MCF 10A (cell line): ENCODE measurements around the gene PEX3. TPM values are rescaled to one million over a fixed set of nuclear protein-coding genes. Genes with fewer than 3 reads are reported as not detected.

ENCODE experiments used
- BruUV-seq: library from RNA; stranded (reverse); fragments of 400-500 nt; replicated peaks from 2 replicates; lab custom pipeline; 2021; lab: Mats Ljungman, UMichigan
- CTCF ChIA-PET: fragments of 300-600 bp; sonication (Branson Sonifier 250); formaldehyde crosslinking; extraction: SDS; loops from one replicate; lab custom pipeline; 2021; ENCODE audit warnings: antibody characterized with exemption, inconsistent platforms; lab: Yijun Ruan, JAX
- POLR2A ChIA-PET: fragments of 300-600, 350-650 bp; sonication (Branson Sonifier 250); formaldehyde crosslinking; extraction: SDS; loops from one replicate; lab custom pipeline; 2020; ENCODE audit warnings: antibody characterized with exemption, inconsistent platforms; lab: Yijun Ruan, JAX
- DNase-seq: peaks from one replicate; pipeline ENCODE4 v3.0.0-alpha.2; 2018; ENCODE audit not compliant: unreplicated experiment
- H3K27ac Mint-ChIP-seq: one replicate; pipeline ENCODE4 v1.8.0; 2022; ENCODE audit warnings: mild to moderate bottlenecking, low read depth, mixed read lengths; ENCODE audit not compliant: unreplicated experiment
- H3K27me3 Mint-ChIP-seq: one replicate; pipeline ENCODE4 v1.8.0; 2022; ENCODE audit warnings: mixed read lengths; ENCODE audit not compliant: insufficient read depth, unreplicated experiment
- H3K36me3 Mint-ChIP-seq: one replicate; pipeline ENCODE4 v1.8.0; 2022; ENCODE audit warnings: mild to moderate bottlenecking, moderate library complexity, mixed read lengths; ENCODE audit not compliant: insufficient read depth, unreplicated experiment
- H3K4me1 Mint-ChIP-seq: one replicate; pipeline ENCODE4 v1.8.0; 2022; ENCODE audit warnings: mixed read lengths; ENCODE audit not compliant: insufficient read depth, unreplicated experiment
- H3K4me3 Mint-ChIP-seq: one replicate; pipeline ENCODE4 v1.8.0; 2022; ENCODE audit warnings: mild to moderate bottlenecking, moderate library complexity, mixed read lengths; ENCODE audit not compliant: unreplicated experiment
- H3K9me3 Mint-ChIP-seq: one replicate; pipeline ENCODE4 v1.8.0; 2022; ENCODE audit warnings: mixed read lengths; ENCODE audit not compliant: unreplicated experiment
- CTCF ChIP-seq: fragments of 200-600 bp; IDR thresholded peaks from one replicate; pipeline ENCODE4 v1.8.0; 2022; ENCODE audit warnings: antibody characterized with exemption, mild to moderate bottlenecking; ENCODE audit not compliant: unreplicated experiment
- intact Hi-C: fragments of 100-400 bp; cut with micrococcal nuclease; formaldehyde crosslinking; loops from 2 replicates; pipeline ENCODE4 v1.14.1; 2022
- total RNA-seq: library from RNA; stranded (reverse); gene quantifications from 2 replicates; pipeline ENCODE4 v1.2.3, GENCODE V29; 2022

PEX3 gene
- total RNA-seq, 1 experiment from 2014 or later = 24.3 TPM

GRCh38 chr6:143496974-143497373, 46.4 kb downstream of the PEX3 start:
- no TSS peak for BruUV-seq
- Mint-ChIP-seq H3K4me1 (no peaks in the 10 kb centered on the region), H3K27ac (no peak overlapping the region), H3K9me3 (peaks cover 11% of the 10 kb centered on the region), H3K4me3 (no peak overlapping the region), H3K36me3 (peaks cover 64% of the 10 kb centered on the region), H3K27me3 (no peaks in the 10 kb centered on the region)
- no peak for DNase-seq
- CTCF ChIA-PET = interaction anchor here (1.1 kb wide), 1 partner anchor 39 kb away, joined by 3 read pairs; no protein-coding TSS in a partner anchor
- no peak for TF ChIP-seq CTCF
- intact Hi-C loops = no loop called here
- POLR2A ChIA-PET = interaction anchor here (0.7 to 1.2 kb wide), 2 partner anchors 11 to 800 kb away, joined by 3 read pairs; no protein-coding TSS in a partner anchor

DNA sequence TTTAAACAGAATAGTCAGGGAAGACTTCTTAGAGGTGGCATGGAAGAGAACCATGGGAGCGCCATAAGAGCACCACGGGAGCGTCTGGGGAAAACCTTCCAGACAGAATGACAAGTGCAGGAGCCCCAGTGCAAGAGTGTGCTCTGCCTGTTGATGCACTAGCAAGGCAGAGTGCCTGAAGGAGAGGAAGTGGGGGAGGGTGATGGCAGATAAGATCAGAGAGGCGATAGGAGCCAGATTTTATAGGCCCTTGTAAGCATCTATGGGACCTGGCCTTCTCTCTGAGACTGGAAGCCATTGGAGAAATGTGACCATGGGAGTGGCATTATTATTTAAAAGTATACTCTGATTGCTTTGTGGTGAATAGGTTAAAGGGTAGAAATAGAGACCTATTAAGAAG, 47.8 kb downstream of the PEX3 start:
- no TSS peak for BruUV-seq
- TF ChIP-seq CTCF = no peak
- Mint-ChIP-seq H3K9me3 (peaks cover 11% of the 10 kb centered on the region), H3K4me3 (no peak overlapping the region), H3K4me1 (no peaks in the 10 kb centered on the region), H3K27ac (no peak overlapping the region), H3K36me3 (peaks cover 64% of the 10 kb centered on the region), H3K27me3 (no peaks in the 10 kb centered on the region)
- intact Hi-C loops = no loop called here
- DNase-seq = no peak
- ChIA-PET CTCF (no interaction called here), POLR2A (no interaction called here)

- H3K4me1 Mint-ChIP-seq = no peaks in the 10 kb centered on the region
- intact Hi-C loops = loop anchor here (5.0 to 10.0 kb wide), 2 partner anchors 810 to 1027 kb away; no protein-coding TSS in a partner anchor
- H3K9me3 Mint-ChIP-seq = peaks cover 11% of the 10 kb centered on the region
- no peak for DNase-seq
- ChIA-PET CTCF (interaction anchor here (0.6 to 1.4 kb wide), 7 partner anchors 11 to 1025 kb away, joined by 3 to 4 read pairs (median 3); no protein-coding TSS in a partner anchor), POLR2A (interaction anchor here (0.6 to 0.9 kb wide), 3 partner anchors 9 to 163 kb away, joined by 3 to 5 read pairs (median 4); partner anchors contain the start of genes ADAT2 and PEX3)
- H3K27ac Mint-ChIP-seq = no peak overlapping the region
- no peak overlapping the region for H3K4me3 Mint-ChIP-seq
- H3K36me3 Mint-ChIP-seq = peaks cover 54% of the 10 kb centered on the region
- no TSS peak for BruUV-seq
- H3K27me3 Mint-ChIP-seq = no peaks in the 10 kb centered on the region
- TF ChIP-seq CTCF = no peak
Observed at GRCh38 chr6:143501851-143502250, 51.2 kb downstream of the PEX3 start.

DNA sequence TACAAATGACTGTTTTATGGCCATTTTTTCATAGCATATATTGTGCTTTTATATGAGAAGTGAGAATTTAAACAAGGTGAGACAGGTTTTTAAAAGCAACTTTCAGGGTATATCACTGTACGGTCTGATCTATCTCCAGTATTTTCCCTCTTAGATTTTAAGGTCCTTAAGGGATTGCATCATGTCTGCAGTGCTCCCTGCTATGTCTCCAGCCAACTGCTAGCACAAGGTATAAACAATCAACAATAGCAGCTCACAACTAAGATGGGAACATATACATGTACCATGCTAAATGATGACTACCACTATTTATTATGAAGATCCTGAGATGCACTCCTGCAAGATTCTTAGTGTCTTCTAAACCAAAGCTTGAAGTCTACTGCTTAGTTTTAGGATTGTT, 53.8 kb downstream of the PEX3 start:
- ChIA-PET CTCF (no interaction called here), POLR2A (interaction anchor here (0.8 kb wide), 1 partner anchor 10 kb away, joined by 3 read pairs; no protein-coding TSS in a partner anchor)
- Mint-ChIP-seq H3K27me3 (no peaks in the 10 kb centered on the region), H3K9me3 (no peaks in the 10 kb centered on the region), H3K4me3 (no peak overlapping the region), H3K4me1 (peaks cover 16% of the 10 kb centered on the region), H3K36me3 (peaks cover 50% of the 10 kb centered on the region), H3K27ac (no peak overlapping the region)
- intact Hi-C loops = loop anchor here (5.0 to 10.0 kb wide), 2 partner anchors 812 to 1030 kb away; no protein-coding TSS in a partner anchor
- DNase-seq = no peak
- no TSS peak for BruUV-seq
- no peak for TF ChIP-seq CTCF
